ENCODE data around the gene MSRB3.

The MSRB3 gene

DNA sequence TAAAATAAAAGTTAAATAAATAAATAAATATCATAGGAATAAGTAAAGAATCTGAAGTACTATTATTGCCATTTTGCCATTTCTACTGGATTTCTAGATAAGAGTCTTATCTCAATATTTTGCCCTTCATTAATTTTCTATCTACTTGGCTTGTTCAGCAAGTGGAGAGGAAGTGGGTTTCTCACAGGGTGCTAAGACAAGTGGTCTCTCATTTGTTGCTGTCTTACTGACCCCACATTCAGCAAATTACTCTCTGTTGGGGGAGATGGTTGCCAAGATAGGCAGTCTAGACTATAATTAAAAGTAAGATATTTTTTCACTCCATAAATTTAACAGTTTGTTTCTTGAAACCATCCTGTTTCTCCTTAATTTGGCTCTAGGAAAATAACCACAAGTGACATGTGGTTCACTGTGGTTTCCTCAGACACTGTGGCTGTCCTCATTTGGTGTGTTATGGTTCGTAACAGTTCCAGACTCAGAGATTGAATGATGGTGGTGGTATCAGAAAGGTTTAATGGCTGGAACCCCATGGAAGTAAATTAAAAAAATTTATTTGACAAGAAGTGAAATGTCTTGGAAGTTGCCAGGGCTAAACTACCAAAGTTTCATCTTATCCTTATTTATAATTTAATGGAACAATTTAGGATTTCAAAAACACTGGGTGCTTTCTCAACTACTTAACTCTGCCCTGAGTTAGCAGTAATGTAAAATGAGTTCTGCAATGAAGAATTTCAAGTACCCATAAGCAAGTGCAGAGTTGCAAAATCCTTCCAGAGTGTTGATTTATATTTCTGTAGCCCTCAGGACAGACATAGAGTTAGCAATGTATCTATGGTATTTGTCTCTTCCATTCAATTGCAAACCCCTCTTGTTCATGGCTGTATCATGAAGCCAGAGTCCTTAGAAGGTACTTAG, 214.8 kb downstream of the MSRB3 start:
- DNase-seq (ENCODE audit: extremely low read depth in 1 of 2, low read depth in 1 of 2): no peak

DNA sequence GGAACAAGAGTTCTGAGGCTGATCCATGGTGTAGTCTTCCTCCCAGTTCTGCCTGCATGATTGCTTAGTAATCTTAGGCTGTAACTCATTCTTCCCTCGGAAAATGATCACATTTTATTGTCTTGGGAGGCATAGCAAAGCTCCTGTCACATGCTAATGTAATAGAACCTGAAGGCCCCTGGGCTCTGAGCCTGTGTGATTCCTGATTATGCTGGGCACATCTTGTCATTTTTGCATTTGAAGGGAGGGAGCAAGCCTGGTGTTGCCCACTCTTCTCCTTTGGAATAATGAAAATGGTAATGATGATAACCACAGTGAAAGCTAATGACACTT, 215.4 kb downstream of the MSRB3 start:
- DNase-seq (ENCODE audit: extremely low read depth in 1 of 2, low read depth in 1 of 2): no peak

DNA sequence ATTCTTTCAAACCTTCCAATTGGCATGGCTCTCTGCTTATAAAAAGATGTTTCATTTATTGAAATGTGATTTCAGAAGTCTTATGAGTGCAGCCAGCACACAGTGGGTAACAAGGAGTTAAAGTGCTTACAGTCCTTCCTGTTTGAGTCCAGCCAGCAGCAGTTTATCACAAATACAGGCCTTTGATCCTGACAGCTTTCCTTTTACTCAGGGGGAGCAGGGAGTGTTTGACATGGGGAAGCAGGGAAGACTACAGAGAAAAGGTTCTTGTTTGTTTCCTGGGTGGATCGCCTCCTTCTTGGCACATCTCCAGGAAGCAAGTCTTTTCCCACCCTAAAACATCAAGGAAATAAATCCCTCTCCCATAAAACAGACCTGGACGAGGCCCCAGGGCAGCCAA, 216.1 kb downstream of the MSRB3 start:
- DNase-seq (ENCODE audit: extremely low read depth in 1 of 2, low read depth in 1 of 2): no peak

DNA sequence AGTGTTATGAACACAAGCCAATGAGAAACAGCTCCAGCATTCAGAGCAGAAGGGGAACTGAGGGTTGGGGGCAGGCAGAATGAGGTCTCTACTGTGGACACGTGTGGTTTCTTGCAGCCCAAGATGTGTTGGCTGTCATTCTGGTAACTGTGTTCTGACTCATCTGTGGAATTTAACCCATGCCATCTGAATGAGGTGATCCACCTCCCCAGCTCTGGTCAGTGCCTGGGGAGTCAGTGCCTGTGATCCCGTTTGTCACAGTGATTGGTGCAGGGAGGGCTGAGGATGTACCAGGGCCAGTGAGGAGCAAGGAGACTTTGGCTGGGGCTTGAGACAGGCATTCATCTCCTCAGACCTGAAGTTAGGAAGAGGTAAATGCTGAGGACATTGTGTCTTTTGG, 216.8 kb downstream of the MSRB3 start:
- DNase-seq (ENCODE audit: extremely low read depth in 1 of 2, low read depth in 1 of 2): no peak

- no peak for DNase-seq (ENCODE audit: extremely low read depth in 1 of 2, low read depth in 1 of 2)
Observed at GRCh38 chr12:65496617-65497016, 218.1 kb downstream of the MSRB3 start.

DNA sequence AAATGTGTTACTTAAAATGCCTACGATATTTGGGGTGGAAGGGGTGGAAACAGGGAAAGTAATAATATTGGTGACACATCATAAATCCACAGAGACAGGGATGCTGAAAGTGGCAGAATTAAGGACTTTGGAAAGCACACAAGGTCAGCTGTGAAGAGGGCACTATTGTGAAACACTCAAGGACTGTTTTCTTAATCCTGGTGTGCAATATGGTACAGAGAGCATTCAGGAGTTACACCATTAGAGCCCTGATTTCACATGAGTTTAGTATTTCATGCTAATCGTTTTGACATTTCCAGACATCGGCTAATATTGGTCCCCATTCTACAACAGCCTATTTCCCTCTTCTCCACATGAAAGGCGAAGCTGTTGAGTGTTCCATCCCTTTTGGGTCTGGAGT, 219.2 kb downstream of the MSRB3 start:
- DNase-seq (ENCODE audit: extremely low read depth in 1 of 2, low read depth in 1 of 2): no peak

GRCh38 chr12:65499167-65499566, 220.7 kb downstream of the MSRB3 start:
- no peak for DNase-seq (ENCODE audit: extremely low read depth in 1 of 2, low read depth in 1 of 2)

- DNase-seq (ENCODE audit: extremely low read depth in 1 of 2, low read depth in 1 of 2): no peak
Observed at GRCh38 chr12:65500091-65500900, 221.8 kb downstream of the MSRB3 start.

- DNase-seq (ENCODE audit: extremely low read depth in 1 of 2, low read depth in 1 of 2): no peak
Observed at GRCh38 chr12:65501093-65501621, 222.7 kb downstream of the MSRB3 start.

DNA sequence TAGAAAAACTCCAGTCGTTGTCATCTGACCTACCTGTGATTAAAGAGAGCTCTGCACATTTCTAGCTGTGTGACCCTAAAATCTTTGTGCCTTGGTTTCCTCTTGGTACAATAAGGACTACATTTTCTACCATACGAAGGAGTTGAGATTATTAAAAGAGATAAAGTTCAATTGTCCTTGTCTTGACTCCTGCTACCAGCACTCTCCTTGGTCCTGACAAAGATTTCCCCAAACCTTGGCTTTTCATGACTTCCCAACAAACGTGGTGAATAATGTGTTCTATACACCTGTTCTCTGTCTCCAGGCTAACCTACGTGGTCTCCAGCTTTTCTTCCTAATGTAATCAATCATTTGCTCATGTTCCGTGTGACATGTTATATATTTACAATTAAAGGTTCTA, 223.5 kb downstream of the MSRB3 start:
- DNase-seq (ENCODE audit: extremely low read depth in 1 of 2, low read depth in 1 of 2): no peak

DNA sequence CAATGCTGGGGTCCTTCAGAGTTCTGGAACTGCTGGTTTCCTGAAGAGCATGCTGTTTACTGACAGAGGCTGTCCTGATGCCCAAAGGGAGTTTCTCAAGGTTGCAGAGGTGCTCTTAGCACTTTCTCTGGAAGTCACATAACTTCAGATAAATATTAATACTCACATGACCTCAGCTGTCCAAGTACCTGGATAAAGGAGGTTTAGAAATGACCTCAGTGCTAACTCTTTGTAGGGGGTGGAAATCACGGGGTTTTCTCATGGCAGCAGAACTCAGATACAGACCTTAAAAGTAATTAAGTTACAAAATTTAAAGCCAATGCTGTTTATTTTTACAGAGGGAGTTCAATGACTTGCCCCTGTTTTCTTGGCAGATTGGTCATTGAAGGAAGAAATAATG, 225.9 kb downstream of the MSRB3 start:
- DNase-seq (ENCODE audit: extremely low read depth in 1 of 2, low read depth in 1 of 2): no peak

DNA sequence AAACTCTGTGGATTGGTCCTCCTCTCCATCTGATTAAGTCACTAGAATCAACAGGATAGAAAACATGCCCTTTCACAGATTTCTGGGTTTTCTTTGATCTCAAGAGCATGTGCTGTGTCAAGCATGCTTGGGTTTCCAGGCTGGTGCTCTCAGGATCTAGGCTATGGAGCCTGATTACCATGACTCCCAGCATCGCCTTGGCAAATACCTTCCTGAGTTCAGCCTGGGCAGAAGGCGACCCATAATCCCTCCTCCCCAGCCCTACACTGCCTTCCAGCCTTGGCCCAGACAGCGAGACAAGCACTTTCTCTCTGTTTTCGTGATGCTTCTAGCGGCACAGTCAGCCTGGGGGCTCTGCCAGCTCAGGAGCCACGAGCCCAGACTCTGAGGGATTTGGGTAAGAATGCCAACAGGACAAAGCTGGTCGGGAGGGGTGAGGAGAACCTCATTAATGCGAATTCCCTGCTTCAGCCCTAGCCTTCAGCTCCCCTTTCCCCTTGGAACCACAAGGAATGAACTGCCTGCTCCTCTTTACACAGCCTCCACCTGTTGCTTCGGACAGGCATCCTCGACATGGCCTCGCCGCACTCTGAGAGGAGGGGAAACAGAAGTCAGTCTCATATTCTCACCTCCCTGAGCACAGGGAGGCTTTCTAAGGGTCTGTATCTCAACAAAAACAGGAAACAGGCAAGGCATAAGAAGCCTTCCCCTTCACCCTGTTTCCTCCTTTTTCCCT, 227.1 kb downstream of the MSRB3 start:
- no peak for DNase-seq (ENCODE audit: extremely low read depth in 1 of 2, low read depth in 1 of 2)

DNA sequence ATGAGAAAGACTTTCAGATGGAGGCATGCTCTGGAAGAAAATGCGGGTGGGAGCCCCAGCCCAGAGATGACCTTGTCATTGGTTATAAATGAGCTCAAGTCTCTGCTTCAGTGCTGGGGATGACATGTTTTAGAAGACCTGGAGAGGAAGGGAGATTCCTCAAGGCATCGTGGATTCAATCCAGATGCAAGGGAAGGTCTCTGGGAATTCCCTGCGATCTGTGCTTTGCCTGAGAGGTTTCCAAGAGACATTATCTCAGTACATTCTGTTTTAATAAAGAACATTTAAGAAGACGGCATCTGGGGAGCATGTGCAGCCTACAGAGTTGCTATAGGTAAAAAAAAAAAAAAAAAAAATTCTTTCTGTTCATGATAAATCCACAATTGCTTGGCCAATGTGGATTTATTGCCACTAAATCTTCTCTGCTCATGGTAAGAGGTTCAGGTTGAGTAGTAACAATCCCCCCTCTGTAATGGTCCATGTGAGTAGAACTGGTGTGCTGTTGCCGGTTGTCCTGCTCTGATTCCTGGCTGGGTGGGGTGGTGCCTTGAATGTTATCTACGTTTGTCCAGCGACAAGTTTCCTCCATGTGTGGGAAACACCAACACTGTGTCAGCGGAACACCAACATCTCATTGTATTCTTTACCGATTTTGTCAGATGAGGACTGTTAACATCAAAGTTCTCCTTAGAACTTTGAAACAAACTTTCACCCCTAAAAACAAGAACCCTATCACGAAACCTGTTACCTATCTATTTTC, 230.0 kb downstream of the MSRB3 start:
- no peak for DNase-seq (ENCODE audit: extremely low read depth in 1 of 2, low read depth in 1 of 2)

DNA sequence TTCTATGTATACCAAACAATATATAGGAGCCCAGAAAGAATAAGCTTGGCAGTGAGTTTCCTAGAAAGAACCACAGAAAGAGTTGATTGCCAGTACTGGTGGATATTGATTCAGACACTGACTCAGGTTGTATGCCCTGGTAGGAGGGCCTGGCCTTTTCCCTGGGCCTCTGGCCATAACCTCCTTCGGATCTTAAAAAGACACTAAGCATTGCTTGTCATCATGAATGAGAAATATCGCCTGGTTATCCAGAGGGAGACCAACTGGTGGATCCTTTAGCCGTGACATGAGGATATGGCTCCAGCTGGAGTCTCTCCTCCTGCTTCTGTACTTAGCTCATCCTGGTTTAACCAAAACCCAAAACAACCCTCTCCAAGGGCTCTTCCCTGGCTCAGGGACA, 231.5 kb downstream of the MSRB3 start:
- no peak for DNase-seq (ENCODE audit: extremely low read depth in 1 of 2, low read depth in 1 of 2)

- no peak for DNase-seq (ENCODE audit: extremely low read depth in 1 of 2, low read depth in 1 of 2)
Observed at GRCh38 chr12:65510584-65511050, 232.1 kb downstream of the MSRB3 start.

DNA sequence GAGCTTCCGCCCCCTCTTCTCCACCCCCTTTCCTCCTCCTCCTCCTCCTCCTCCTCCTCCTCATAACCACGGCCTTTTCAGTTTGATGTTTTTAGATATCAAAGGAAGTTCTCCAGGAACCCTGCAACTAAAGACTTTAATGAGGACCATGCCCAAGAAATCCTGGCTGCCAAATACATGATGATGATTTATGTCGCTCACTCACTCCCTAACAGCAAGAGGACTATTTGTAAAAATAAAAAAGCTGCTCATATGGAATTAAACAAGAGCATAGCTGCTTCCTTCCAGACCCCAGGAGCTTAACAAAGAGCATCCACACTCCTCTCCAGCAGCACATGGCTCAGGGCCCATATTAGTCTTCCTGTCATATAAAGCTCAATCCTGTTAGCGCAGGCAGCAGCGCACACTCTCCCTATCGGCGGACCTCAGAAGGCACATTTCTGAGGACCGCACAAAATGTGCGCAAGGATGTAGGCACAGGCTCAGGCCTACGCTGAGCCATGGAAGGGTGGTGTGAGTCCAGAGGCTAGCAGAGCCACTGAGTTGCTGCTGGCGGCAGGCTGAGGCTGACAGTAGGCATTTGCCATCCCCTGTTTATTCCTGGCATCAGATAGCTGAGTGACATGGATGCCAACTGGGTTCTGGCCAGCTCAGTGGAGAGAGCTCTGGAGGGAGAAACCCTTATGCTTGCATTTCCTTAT, 232.8 kb downstream of the MSRB3 start:
- DNase-seq (ENCODE audit: extremely low read depth in 1 of 2, low read depth in 1 of 2): no peak

DNA sequence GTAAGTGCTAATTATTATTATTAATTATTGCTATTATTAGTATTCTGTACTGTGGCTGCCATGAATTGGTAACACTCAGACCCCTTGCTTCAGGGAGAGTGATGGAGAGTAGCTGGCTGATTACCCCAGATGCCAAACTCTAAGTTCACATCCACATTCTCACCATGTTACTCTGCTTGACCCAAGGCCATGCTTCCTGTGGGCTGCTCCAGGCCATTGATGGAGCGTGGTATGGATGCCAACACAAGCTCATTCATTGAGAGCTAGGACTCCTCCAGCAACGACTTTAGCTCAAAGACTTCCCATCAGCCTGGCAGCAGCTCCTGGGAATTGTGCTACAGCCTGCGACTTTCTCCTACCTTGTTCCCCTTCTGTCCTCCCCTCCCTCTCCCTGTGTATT, 233.4 kb downstream of the MSRB3 start:
- DNase-seq (ENCODE audit: extremely low read depth in 1 of 2, low read depth in 1 of 2): no peak

Measured in stimulated activated CD8-positive, alpha-beta memory T cell treated with anti-CD3 and anti-CD28 coated beads, Interleukin-7, amount 100 ng/mL, for 48 hours (primary cell).